CD14-positive monocyte (primary cell): ENCODE results near the gene MPC1. TPM values are rescaled to one million over a fixed set of nuclear protein-coding genes. Genes with fewer than 3 reads are reported as not detected.
A peak's percentile ranks its signal among the peaks of the same experiment; 100 is the strongest.

Experiments
- DNase-seq, 3 donors: peaks; one replicate each; pipeline ENCODE4 v3.0.0-alpha.2; 2011 to 2022
- H2AFZ ChIP-seq: 2 replicates; pipeline ENCODE4 v1.6.0; 2012; ENCODE audit warnings: mild to moderate bottlenecking, low read depth, low read length, inconsistent platforms; ENCODE audit not compliant: insufficient read depth, poor library complexity, severe bottlenecking
- H3K27ac ChIP-seq, 2 donors: 1 replicate in 1 of 2; 2 replicates in 1 of 2; pipeline ENCODE4 v1.5.1; 2012 to 2013; ENCODE audit warnings: low read length in 2 of 2, control low read depth in 1 of 2, inconsistent platforms in 1 of 2, low read depth in 1 of 2, mild to moderate bottlenecking in 1 of 2
- H3K27me3 ChIP-seq, 2 donors: one replicate each; pipeline versions ENCODE4 v1.6.0 to v1.6.1; 2011 to 2013; ENCODE audit warnings: low read length in 2 of 2; ENCODE audit not compliant: control insufficient read depth in 2 of 2, insufficient read depth in 2 of 2
- H3K36me3 ChIP-seq, 2 donors: replicated peaks in 1 of 2; 1 replicate in 1 of 2; 2 replicates in 1 of 2; pipeline versions ENCODE4 v1.5.1 to v1.6.1; 2012 to 2013; ENCODE audit warnings: low read length in 2 of 2, control low read depth in 1 of 2, inconsistent platforms in 1 of 2, mild to moderate bottlenecking in 1 of 2; ENCODE audit not compliant: insufficient read depth in 2 of 2, control insufficient read depth in 1 of 2
- H3K4me1 ChIP-seq, 2 donors: 1 replicate in 1 of 2; 2 replicates in 1 of 2; pipeline versions ENCODE4 v1.5.1 to v1.6.1; 2012 to 2013; ENCODE audit warnings: low read length in 2 of 2, control low read depth in 1 of 2, inconsistent platforms in 1 of 2, mild to moderate bottlenecking in 1 of 2, moderate library complexity in 1 of 2; ENCODE audit not compliant: insufficient read depth in 2 of 2, control insufficient read depth in 1 of 2
- H3K4me2 ChIP-seq: replicated peaks from 2 replicates; pipeline ENCODE3; 2012; ENCODE audit warnings: low read length, moderate library complexity, mild to moderate bottlenecking; ENCODE audit not compliant: poor library complexity, severe bottlenecking; ENCODE audit errors: extremely low read depth
- H3K4me3 ChIP-seq, 3 experiments: fragments of 200-600 bp in 1 of 3; sonication (generic) in 1 of 3; replicated peaks in 1 of 3; 1 replicate in 2 of 3; 2 replicates in 1 of 3; pipeline ENCODE4 v1.5.1; 2011 to 2013; ENCODE audit warnings: low read length in 3 of 3, mild to moderate bottlenecking in 3 of 3, control low read depth in 2 of 3, low read depth in 2 of 3, inconsistent platforms in 1 of 3, moderate library complexity in 1 of 3
- H3K79me2 ChIP-seq: 2 replicates; pipeline ENCODE4 v1.6.0; 2012; ENCODE audit warnings: mild to moderate bottlenecking, control low read depth, inconsistent platforms, low read length, moderate library complexity; ENCODE audit not compliant: insufficient read depth
- H3K9ac ChIP-seq: 2 replicates; pipeline ENCODE4 v1.6.0; 2017; ENCODE audit warnings: low read length, mild to moderate bottlenecking; ENCODE audit not compliant: insufficient read depth, poor library complexity, severe bottlenecking
- H3K9me3 ChIP-seq, 2 donors: replicated peaks in 1 of 2; 1 replicate in 1 of 2; 2 replicates in 1 of 2; pipeline versions ENCODE4 v1.5.1 to v1.6.1; 2012 to 2013; ENCODE audit warnings: low read length in 2 of 2, control low read depth in 1 of 2; ENCODE audit not compliant: control insufficient read depth in 1 of 2, insufficient read depth in 1 of 2
- H4K20me1 ChIP-seq: 2 replicates; pipeline ENCODE4 v1.6.0; 2012; ENCODE audit warnings: mild to moderate bottlenecking, low read length, control low read depth, moderate library complexity; ENCODE audit not compliant: insufficient read depth
- H3K27ac Mint-ChIP-seq, 7 donors: one replicate each; pipeline ENCODE4 v1.8.0; 2020; ENCODE audit warnings: mild to moderate bottlenecking in 7 of 7, mixed read lengths in 7 of 7, moderate library complexity in 6 of 7, inconsistent platforms in 2 of 7
- H3K27me3 Mint-ChIP-seq, 3 donors: one replicate each; pipeline ENCODE4 v1.8.0; 2021 to 2022; ENCODE audit warnings: low read depth in 3 of 3, mild to moderate bottlenecking in 3 of 3, mixed read lengths in 3 of 3, moderate library complexity in 3 of 3, inconsistent platforms in 1 of 3
- H3K36me3 Mint-ChIP-seq, 2 donors: one replicate each; pipeline ENCODE4 v1.8.0; 2020; ENCODE audit warnings: mixed read lengths in 2 of 2, inconsistent platforms in 1 of 2, mild to moderate bottlenecking in 1 of 2
- H3K4me1 Mint-ChIP-seq: one replicate; pipeline ENCODE4 v1.8.0; 2020; ENCODE audit warnings: mild to moderate bottlenecking, mixed read lengths
- H3K4me3 Mint-ChIP-seq, 2 donors: one replicate each; pipeline ENCODE4 v1.8.0; 2020; ENCODE audit warnings: mild to moderate bottlenecking in 2 of 2, mixed read lengths in 2 of 2, moderate library complexity in 1 of 2
- H3K9me3 Mint-ChIP-seq, 7 donors: one replicate each; pipeline ENCODE4 v1.8.0; 2020 to 2022; ENCODE audit warnings: mixed read lengths in 7 of 7, mild to moderate bottlenecking in 6 of 7, moderate library complexity in 6 of 7, inconsistent platforms in 2 of 7
- WGBS: methylation state at CpG from one replicate; pipeline ENCODE4 v1.1.5; 2013; ENCODE audit warnings: missing lambda C conversion rate; ENCODE audit not compliant: insufficient coverage; 5-methylcytosine and 5-hydroxymethylcytosine counted together
- intact Hi-C, 2 donors: fragments of 100-400 bp; cut with micrococcal nuclease; formaldehyde crosslinking; loops; one replicate each; pipeline versions ENCODE4 v1.15.0 to v1.15.1; 2023
- polyA plus RNA-seq, 3 donors: library from polyadenylated mRNA; depleted of rRNA in 1 of 3; unstranded in 2 of 3; stranded (reverse) in 1 of 3; fragments of 300-500 nt in 2 of 3; fragments of >200 nt in 1 of 3; fragmentation: Illumina TruSeq in 2 of 3; gene quantifications; 1 replicate in 2 of 3; 2 replicates in 1 of 3; pipeline ENCODE4 v1.2.3, GENCODE V29; 2012 to 2021
- TF ChIP-seq, protein P1 (sequence below): fragments of 200-600 bp; IDR thresholded peaks from one replicate; pipeline ENCODE4 v1.8.0; 2022; ENCODE audit warnings: antibody characterized with exemption, mild to moderate bottlenecking

Gene MPC1
- polyA plus RNA-seq, 3 donors: 52.4 to 122 (median 104) TPM

- no peak overlapping the region for H3K4me3 Mint-ChIP-seq
- H3K9ac ChIP-seq: no peak overlapping the region
- TF ChIP-seq, protein P1, sequence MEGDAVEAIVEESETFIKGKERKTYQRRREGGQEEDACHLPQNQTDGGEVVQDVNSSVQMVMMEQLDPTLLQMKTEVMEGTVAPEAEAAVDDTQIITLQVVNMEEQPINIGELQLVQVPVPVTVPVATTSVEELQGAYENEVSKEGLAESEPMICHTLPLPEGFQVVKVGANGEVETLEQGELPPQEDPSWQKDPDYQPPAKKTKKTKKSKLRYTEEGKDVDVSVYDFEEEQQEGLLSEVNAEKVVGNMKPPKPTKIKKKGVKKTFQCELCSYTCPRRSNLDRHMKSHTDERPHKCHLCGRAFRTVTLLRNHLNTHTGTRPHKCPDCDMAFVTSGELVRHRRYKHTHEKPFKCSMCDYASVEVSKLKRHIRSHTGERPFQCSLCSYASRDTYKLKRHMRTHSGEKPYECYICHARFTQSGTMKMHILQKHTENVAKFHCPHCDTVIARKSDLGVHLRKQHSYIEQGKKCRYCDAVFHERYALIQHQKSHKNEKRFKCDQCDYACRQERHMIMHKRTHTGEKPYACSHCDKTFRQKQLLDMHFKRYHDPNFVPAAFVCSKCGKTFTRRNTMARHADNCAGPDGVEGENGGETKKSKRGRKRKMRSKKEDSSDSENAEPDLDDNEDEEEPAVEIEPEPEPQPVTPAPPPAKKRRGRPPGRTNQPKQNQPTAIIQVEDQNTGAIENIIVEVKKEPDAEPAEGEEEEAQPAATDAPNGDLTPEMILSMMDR: no peak
- no peak overlapping the region for H3K4me2 ChIP-seq
- no peaks in the 10 kb centered on the region for H3K27me3 ChIP-seq
- H3K79me2 ChIP-seq: no peaks in the 10 kb centered on the region
- H3K27ac ChIP-seq: no peak overlapping the region
- no peak overlapping the region for H3K4me3 ChIP-seq
- WGBS: 5% methylated on average over 4 of the region's 7 CpGs
- no peak for DNase-seq
- peaks cover 9% of the 10 kb centered on the region for H3K4me1 Mint-ChIP-seq
- H2AFZ ChIP-seq: no peak overlapping the region
- intact Hi-C loops: no loop called here
- H3K36me3 ChIP-seq: no peaks in the 10 kb centered on the region
- H4K20me1 ChIP-seq: no peaks in the 10 kb centered on the region
- H3K27me3 Mint-ChIP-seq: peaks cover 0 to 1% (median 0%) of the 10 kb centered on the region in 3 donors
- H3K4me1 ChIP-seq: peaks cover 0 to 3% of the 10 kb centered on the region in 2 donors
- peaks cover 0 to 4% (median 0%) of the 10 kb centered on the region in 7 donors for H3K9me3 Mint-ChIP-seq
- peak overlapping the region in 1 of 7 donors; percentile 46 for H3K27ac Mint-ChIP-seq
- H3K9me3 ChIP-seq: no peaks in the 10 kb centered on the region
- H3K36me3 Mint-ChIP-seq: no peaks in the 10 kb centered on the region
Observed at GRCh38 chr6:166419286-166419685, 36.5 kb upstream of the MPC1 start.

DNA sequence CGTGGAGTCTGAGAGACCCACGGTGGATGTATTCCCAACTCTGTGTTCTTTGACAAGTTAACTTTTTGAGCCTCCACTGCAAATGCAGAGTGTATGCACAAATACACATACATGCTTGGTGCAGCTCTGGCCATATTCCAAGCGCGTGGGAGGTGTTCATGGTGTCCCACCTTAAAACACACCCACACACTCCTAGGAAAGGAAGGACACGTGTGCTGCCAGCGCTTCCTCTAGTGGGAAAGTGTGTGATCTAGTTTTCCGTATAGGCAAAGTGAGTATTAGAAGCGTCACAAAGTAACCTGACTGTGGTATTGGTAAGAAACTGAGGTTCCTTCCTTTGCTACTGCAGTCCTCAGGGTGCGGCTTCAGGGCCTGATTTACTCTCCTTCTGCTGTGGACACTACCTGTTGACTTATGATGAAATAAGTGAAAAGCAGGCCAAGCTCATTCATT is 36.0 kb upstream of the MPC1 start:
- no peak overlapping the region for H3K4me3 ChIP-seq
- no peak overlapping the region for H3K4me3 Mint-ChIP-seq

More for the DNA sequence above, 36.0 kb upstream of the MPC1 start:
- Mint-ChIP-seq H3K4me1 (peaks cover 9% of the 10 kb centered on the region), H3K27ac (no peak overlapping the region), H3K27me3 (peaks cover 0 to 1% (median 0%) of the 10 kb centered on the region in 3 donors), H3K36me3 (no peaks in the 10 kb centered on the region), H3K9me3 (peaks cover 0 to 4% (median 0%) of the 10 kb centered on the region in 7 donors)
- H3K27ac ChIP-seq: no peak overlapping the region
- DNase-seq: no peak
- H3K79me2 ChIP-seq: no peaks in the 10 kb centered on the region
- H2AFZ ChIP-seq: no peak overlapping the region
- TF ChIP-seq, protein P1: no peak
- WGBS: 93% methylated on average over 4 of the region's 9 CpGs
- no peaks in the 10 kb centered on the region for H3K27me3 ChIP-seq
- H3K9ac ChIP-seq: no peak overlapping the region
- no peaks in the 10 kb centered on the region for H3K9me3 ChIP-seq
- intact Hi-C loops: no loop called here
- peaks cover 0 to 3% of the 10 kb centered on the region in 2 donors for H3K4me1 ChIP-seq
- H3K4me2 ChIP-seq: no peak overlapping the region
- no peaks in the 10 kb centered on the region for H4K20me1 ChIP-seq
- no peaks in the 10 kb centered on the region for H3K36me3 ChIP-seq
